Smooth muscle cell (in vitro differentiated cells): ENCODE results near the gene POLR3H. TPM values are rescaled to one million over a fixed set of nuclear protein-coding genes. Genes with fewer than 3 reads are reported as not detected.

ENCODE experiments used
- DNase-seq: peaks from one replicate; lab custom pipeline; 2025; ENCODE audit not compliant: unreplicated experiment; lab: John Stamatoyannopoulos, UW
- H2AFZ ChIP-seq: fragments of 200-600 bp; sonication (generic); 2 replicates; pipeline ENCODE4 v1.6.0; 2016; ENCODE audit warnings: antibody characterized with exemption, low read depth, mild to moderate bottlenecking
- H3F3A ChIP-seq: fragments of 200-600 bp; sonication (generic); 2 replicates; pipeline ENCODE4 v1.6.0; 2017; ENCODE audit warnings: antibody characterized with exemption, low read depth
- H3K27ac ChIP-seq: fragments of 200-600 bp; sonication (generic); 2 replicates; pipeline ENCODE4 v1.5.1; 2016; ENCODE audit warnings: low read depth, mild to moderate bottlenecking
- H3K27me3 ChIP-seq: fragments of 200-600 bp; sonication (generic); 2 replicates; pipeline ENCODE4 v1.6.1; 2016; ENCODE audit warnings: low read depth, mild to moderate bottlenecking
- H3K36me3 ChIP-seq: fragments of 200-600 bp; sonication (generic); 2 replicates; pipeline ENCODE4 v1.5.1; 2016; ENCODE audit warnings: low read depth
- H3K4me1 ChIP-seq: fragments of 200-600 bp; sonication (generic); 2 replicates; pipeline ENCODE4 v1.5.1; 2016; ENCODE audit warnings: low read depth
- H3K4me2 ChIP-seq: fragments of 200-600 bp; sonication (generic); 2 replicates; pipeline ENCODE4 v1.6.0; 2016; ENCODE audit warnings: mild to moderate bottlenecking
- H3K4me3 ChIP-seq: fragments of 200-600 bp; sonication (generic); 2 replicates; pipeline ENCODE4 v1.5.1; 2016; ENCODE audit warnings: mild to moderate bottlenecking
- H3K79me2 ChIP-seq: fragments of 200-600 bp; sonication (generic); 2 replicates; pipeline ENCODE4 v1.6.0; 2016; ENCODE audit warnings: low read depth, mild to moderate bottlenecking
- H3K9ac ChIP-seq: fragments of 200-600 bp; sonication (generic); 2 replicates; pipeline ENCODE4 v1.6.0; 2016; ENCODE audit warnings: low read depth
- H3K9me3 ChIP-seq: fragments of 200-600 bp; sonication (generic); replicated peaks from 2 replicates; pipeline ENCODE4 v1.5.1; 2016; ENCODE audit warnings: low read depth
- H4K20me1 ChIP-seq: fragments of 200-600 bp; sonication (generic); 2 replicates; pipeline ENCODE4 v1.6.0; 2016; ENCODE audit warnings: low read depth
- WGBS: methylation state at CpG from one replicate; pipeline ENCODE4 v1.1.7; 2016; ENCODE audit warnings: low lambda C conversion rate; 5-methylcytosine and 5-hydroxymethylcytosine counted together
- polyA plus RNA-seq: library from polyadenylated mRNA; unstranded; fragments of >200 nt; fragmentation: Nextera tagmentation; extraction: Ambion mirVana; gene quantifications from 2 replicates; pipeline ENCODE4 v1.2.1, GENCODE V29; 2016
- total RNA-seq: library from RNA; depleted of rRNA; stranded (reverse); fragments of >200 nt; gene quantifications from 2 replicates; pipeline ENCODE4 v1.2.3, GENCODE V29; 2014
- TF ChIP-seq, protein P1 (sequence below): fragments of 200-600 bp; sonication (generic); IDR thresholded peaks from 2 replicates; pipeline ENCODE4 v1.5.1; 2017; ENCODE audit warnings: borderline replicate concordance, mild to moderate bottlenecking, antibody characterized with exemption; ENCODE audit not compliant: insufficient read depth, poor library complexity, severe bottlenecking

Gene POLR3H
- total and polyA plus RNA-seq, 2 experiments from 2014 or later = 12.1 to 20.3 TPM

- Histone ChIP-seq H3K36me3 (no peaks in the 10 kb centered on the region), H3K4me1 (peaks cover 14% of the 10 kb centered on the region), H3K9ac (no peak overlapping the region), H4K20me1 (peaks cover 32% of the 10 kb centered on the region), H3F3A (peaks cover 4% of the 10 kb centered on the region), H3K4me2 (no peak overlapping the region), H2AFZ (no peak overlapping the region), H3K27me3 (no peaks in the 10 kb centered on the region), H3K4me3 (no peak overlapping the region), H3K27ac (no peak overlapping the region), H3K9me3 (no peaks in the 10 kb centered on the region), H3K79me2 (peaks cover 27% of the 10 kb centered on the region)
- WGBS = 96% methylated on average over 7 of the region's 7 CpGs
- DNase-seq = no peak
- TF ChIP-seq, protein P1, sequence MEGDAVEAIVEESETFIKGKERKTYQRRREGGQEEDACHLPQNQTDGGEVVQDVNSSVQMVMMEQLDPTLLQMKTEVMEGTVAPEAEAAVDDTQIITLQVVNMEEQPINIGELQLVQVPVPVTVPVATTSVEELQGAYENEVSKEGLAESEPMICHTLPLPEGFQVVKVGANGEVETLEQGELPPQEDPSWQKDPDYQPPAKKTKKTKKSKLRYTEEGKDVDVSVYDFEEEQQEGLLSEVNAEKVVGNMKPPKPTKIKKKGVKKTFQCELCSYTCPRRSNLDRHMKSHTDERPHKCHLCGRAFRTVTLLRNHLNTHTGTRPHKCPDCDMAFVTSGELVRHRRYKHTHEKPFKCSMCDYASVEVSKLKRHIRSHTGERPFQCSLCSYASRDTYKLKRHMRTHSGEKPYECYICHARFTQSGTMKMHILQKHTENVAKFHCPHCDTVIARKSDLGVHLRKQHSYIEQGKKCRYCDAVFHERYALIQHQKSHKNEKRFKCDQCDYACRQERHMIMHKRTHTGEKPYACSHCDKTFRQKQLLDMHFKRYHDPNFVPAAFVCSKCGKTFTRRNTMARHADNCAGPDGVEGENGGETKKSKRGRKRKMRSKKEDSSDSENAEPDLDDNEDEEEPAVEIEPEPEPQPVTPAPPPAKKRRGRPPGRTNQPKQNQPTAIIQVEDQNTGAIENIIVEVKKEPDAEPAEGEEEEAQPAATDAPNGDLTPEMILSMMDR = no peak
These were observed 3.9 kb downstream of the POLR3H start for GRCh38 chr22:41540365-41540764.

DNA sequence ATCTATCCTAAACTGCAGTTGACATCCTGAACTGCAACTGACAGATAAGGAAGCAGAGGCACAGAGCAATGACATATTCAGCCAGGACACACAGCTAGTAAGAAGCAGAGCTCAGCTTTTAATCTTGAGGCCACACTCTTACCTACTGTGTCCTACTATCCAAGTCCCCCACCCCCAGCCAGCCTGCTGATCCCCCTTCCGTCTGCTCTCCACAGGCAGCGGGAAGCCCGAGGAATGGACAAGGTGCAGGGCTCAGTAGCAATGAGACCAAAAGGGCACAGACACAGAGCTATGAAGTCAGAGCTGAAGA, 4.3 kb downstream of the POLR3H start:
- H3K4me1 ChIP-seq = peaks cover 11% of the 10 kb centered on the region
- H3K4me3 ChIP-seq = no peak overlapping the region
- H3K9ac ChIP-seq = no peak overlapping the region
- H3K27ac ChIP-seq = no peak overlapping the region
- H3F3A ChIP-seq = peaks cover 4% of the 10 kb centered on the region
- H3K27me3 ChIP-seq = no peaks in the 10 kb centered on the region
- no peak overlapping the region for H2AFZ ChIP-seq
- H3K4me2 ChIP-seq = no peak overlapping the region
- H3K9me3 ChIP-seq = no peaks in the 10 kb centered on the region
- peaks cover 35% of the 10 kb centered on the region for H4K20me1 ChIP-seq
- no peaks in the 10 kb centered on the region for H3K36me3 ChIP-seq
- DNase-seq = no peak
- peaks cover 27% of the 10 kb centered on the region for H3K79me2 ChIP-seq
- TF ChIP-seq, protein P1 = no peak
- WGBS = 87% methylated on average over 3 of the region's 3 CpGs

- H3K4me1 ChIP-seq = peaks cover 7% of the 10 kb centered on the region
- H3K9me3 ChIP-seq = no peaks in the 10 kb centered on the region
- WGBS = 87% methylated on average over 13 of the region's 13 CpGs
- H3F3A ChIP-seq = no peaks in the 10 kb centered on the region
- no peak overlapping the region for H3K4me3 ChIP-seq
- no peak overlapping the region for H3K27ac ChIP-seq
- H4K20me1 ChIP-seq = peaks cover 36% of the 10 kb centered on the region
- no peak overlapping the region for H3K4me2 ChIP-seq
- TF ChIP-seq, protein P1 = no peak
- no peak overlapping the region for H2AFZ ChIP-seq
- peaks cover 27% of the 10 kb centered on the region for H3K79me2 ChIP-seq
- DNase-seq = no peak
- H3K27me3 ChIP-seq = no peaks in the 10 kb centered on the region
- no peaks in the 10 kb centered on the region for H3K36me3 ChIP-seq
- no peak overlapping the region for H3K9ac ChIP-seq
These were observed 4.9 kb downstream of the POLR3H start for GRCh38 chr22:41539146-41540005.

GRCh38 chr22:41538583-41538982, 5.7 kb downstream of the POLR3H start:
- Histone ChIP-seq H3K27ac (no peak overlapping the region), H3F3A (no peaks in the 10 kb centered on the region), H3K9ac (no peak overlapping the region), H3K4me2 (no peak overlapping the region), H3K36me3 (no peaks in the 10 kb centered on the region), H3K27me3 (no peaks in the 10 kb centered on the region), H2AFZ (no peak overlapping the region), H3K4me3 (no peak overlapping the region), H3K4me1 (peaks cover 7% of the 10 kb centered on the region), H4K20me1 (peaks cover 43% of the 10 kb centered on the region), H3K9me3 (no peaks in the 10 kb centered on the region), H3K79me2 (peaks cover 24% of the 10 kb centered on the region)
- DNase-seq = no peak
- 96% methylated on average over 8 of the region's 8 CpGs for WGBS
- TF ChIP-seq, protein P1 = no peak
